HepG2 (cell line): ENCODE measurements around the gene POP7. TPM values are rescaled to one million over a fixed set of nuclear protein-coding genes. Genes with fewer than 3 reads are reported as not detected.

Source experiments
- DNMT3B ChIP-seq: conservative IDR thresholded peaks from 2 replicates; pipeline ENCODE4 v1.6.1; 2016; ENCODE audit warnings: missing biosample characterization, control low read depth
- NFRKB ChIP-seq: fragments of 450-650 bp; IDR thresholded peaks from 2 replicates; pipeline ENCODE4 v1.6.1; 2017
- NR2F1 ChIP-seq, 2 experiments: fragments of 450-650 bp in 1 of 2; formaldehyde crosslinking in 1 of 2; IDR thresholded peaks; 2 replicates each; pipeline versions ENCODE4 v1.5.0 to v1.6.1; 2016 to 2020; ENCODE audit warnings: mild to moderate bottlenecking in 1 of 2, missing compliant biosample characterization in 1 of 2, missing genetic modification reagents in 1 of 2, moderate library complexity in 1 of 2
- RARG ChIP-seq: sonication (generic); formaldehyde crosslinking; IDR thresholded peaks from 2 replicates; pipeline ENCODE4 v1.4.0; 2020; ENCODE audit warnings: low read depth, mild to moderate bottlenecking, missing genetic modification reagents
- RORA ChIP-seq: sonication (generic); formaldehyde crosslinking; IDR thresholded peaks from 2 replicates; pipeline ENCODE4 v1.5.0; 2020; ENCODE audit warnings: mild to moderate bottlenecking, missing genetic modification reagents, moderate library complexity
- SIN3A ChIP-seq: IDR thresholded peaks from 2 replicates; pipeline ENCODE4 v1.6.1; 2011; ENCODE audit warnings: low read depth, mild to moderate bottlenecking, control low read depth, low read length, borderline replicate concordance
- ZBTB21 ChIP-seq: sonication (generic); formaldehyde crosslinking; IDR thresholded peaks from 2 replicates; pipeline ENCODE4 v1.4.0; 2020; ENCODE audit warnings: missing genetic modification reagents
- ZNF331 ChIP-seq: sonication (generic); formaldehyde crosslinking; IDR thresholded peaks from 2 replicates; pipeline ENCODE4 v1.4.0; 2020; ENCODE audit warnings: missing genetic modification reagents
- ZNF567 ChIP-seq: sonication (generic); formaldehyde crosslinking; IDR thresholded peaks from 2 replicates; pipeline ENCODE4 v1.8.1; 2023; ENCODE audit warnings: mild to moderate bottlenecking, missing genetic modification reagents, borderline replicate concordance
- ZNF646 ChIP-seq: sonication (generic); formaldehyde crosslinking; IDR thresholded peaks from 2 replicates; pipeline ENCODE4 v1.9.0; 2021; ENCODE audit warnings: mild to moderate bottlenecking, missing genetic modification reagents
- ZNF780A ChIP-seq: sonication (generic); formaldehyde crosslinking; IDR thresholded peaks from 2 replicates; pipeline ENCODE4 v1.8.0; 2022; ENCODE audit warnings: mild to moderate bottlenecking, missing genetic modification reagents, moderate library complexity
- ZNF788 ChIP-seq: sonication (generic); formaldehyde crosslinking; IDR thresholded peaks from 2 replicates; pipeline ENCODE4 v1.5.0; 2020; ENCODE audit warnings: mild to moderate bottlenecking, missing genetic modification reagents, borderline replicate concordance
- ZSCAN31 ChIP-seq: sonication (generic); formaldehyde crosslinking; IDR thresholded peaks from 2 replicates; pipeline ENCODE4 v1.5.0; 2020; ENCODE audit warnings: low read depth, mild to moderate bottlenecking, missing genetic modification reagents
- polyA plus RNA-seq, 8 experiments: library from polyadenylated mRNA; depleted of rRNA in 3 of 8; stranded (reverse) in 7 of 8; unstranded in 1 of 8; fragments of >200 nt; fragmentation: Illumina TruSeq in 4 of 8; extraction: Trizol in 4 of 8; gene quantifications; 2 replicates each; pipeline versions ENCODE4 v1.2.1 to v1.2.3, GENCODE V29; 2011 to 2016; ENCODE audit warnings: low read depth in 4 of 8, missing spikeins in 1 of 8, mixed read lengths in 1 of 8; ENCODE audit not compliant: insufficient read depth in 1 of 8
- total RNA-seq, 5 experiments: library from RNA; depleted of rRNA; stranded (reverse); fragments of >200 nt; fragmentation: Illumina TruSeq; extraction: Trizol; gene quantifications; 2 replicates each; pipeline ENCODE4 v1.2.3, GENCODE V29; 2016; ENCODE audit warnings: low read depth in 1 of 5
- TF ChIP-seq, protein P1 (sequence below): sonication (generic); formaldehyde crosslinking; IDR thresholded peaks from 2 replicates; pipeline ENCODE4 v1.9.0; 2022; ENCODE audit warnings: low read depth, missing genetic modification reagents
- TF ChIP-seq, protein P2 (sequence below): sonication (generic); formaldehyde crosslinking; IDR thresholded peaks from 2 replicates; pipeline ENCODE4 v1.5.0; 2020; ENCODE audit warnings: mild to moderate bottlenecking, missing genetic modification reagents

POP7 gene
- total and polyA plus RNA-seq, 2 of the 13 experiments (the other 11 are each of a cell fraction or from before 2014, with no cell fraction given): 63.9 to 91.1 TPM

- TF ChIP-seq, protein P1, sequence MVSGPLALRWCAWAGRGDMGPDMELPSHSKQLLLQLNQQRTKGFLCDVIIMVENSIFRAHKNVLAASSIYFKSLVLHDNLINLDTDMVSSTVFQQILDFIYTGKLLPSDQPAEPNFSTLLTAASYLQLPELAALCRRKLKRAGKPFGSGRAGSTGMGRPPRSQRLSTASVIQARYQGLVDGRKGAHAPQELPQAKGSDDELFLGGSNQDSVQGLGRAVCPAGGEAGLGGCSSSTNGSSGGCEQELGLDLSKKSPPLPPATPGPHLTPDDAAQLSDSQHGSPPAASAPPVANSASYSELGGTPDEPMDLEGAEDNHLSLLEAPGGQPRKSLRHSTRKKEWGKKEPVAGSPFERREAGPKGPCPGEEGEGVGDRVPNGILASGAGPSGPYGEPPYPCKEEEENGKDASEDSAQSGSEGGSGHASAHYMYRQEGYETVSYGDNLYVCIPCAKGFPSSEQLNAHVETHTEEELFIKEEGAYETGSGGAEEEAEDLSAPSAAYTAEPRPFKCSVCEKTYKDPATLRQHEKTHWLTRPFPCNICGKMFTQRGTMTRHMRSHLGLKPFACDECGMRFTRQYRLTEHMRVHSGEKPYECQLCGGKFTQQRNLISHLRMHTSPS (CRISPR knock-in tag): no peak
- no peak; the same call in 1 of the 2 replicates for TF ChIP-seq ZNF567
- no peak for TF ChIP-seq RORA
- TF ChIP-seq, protein P2, sequence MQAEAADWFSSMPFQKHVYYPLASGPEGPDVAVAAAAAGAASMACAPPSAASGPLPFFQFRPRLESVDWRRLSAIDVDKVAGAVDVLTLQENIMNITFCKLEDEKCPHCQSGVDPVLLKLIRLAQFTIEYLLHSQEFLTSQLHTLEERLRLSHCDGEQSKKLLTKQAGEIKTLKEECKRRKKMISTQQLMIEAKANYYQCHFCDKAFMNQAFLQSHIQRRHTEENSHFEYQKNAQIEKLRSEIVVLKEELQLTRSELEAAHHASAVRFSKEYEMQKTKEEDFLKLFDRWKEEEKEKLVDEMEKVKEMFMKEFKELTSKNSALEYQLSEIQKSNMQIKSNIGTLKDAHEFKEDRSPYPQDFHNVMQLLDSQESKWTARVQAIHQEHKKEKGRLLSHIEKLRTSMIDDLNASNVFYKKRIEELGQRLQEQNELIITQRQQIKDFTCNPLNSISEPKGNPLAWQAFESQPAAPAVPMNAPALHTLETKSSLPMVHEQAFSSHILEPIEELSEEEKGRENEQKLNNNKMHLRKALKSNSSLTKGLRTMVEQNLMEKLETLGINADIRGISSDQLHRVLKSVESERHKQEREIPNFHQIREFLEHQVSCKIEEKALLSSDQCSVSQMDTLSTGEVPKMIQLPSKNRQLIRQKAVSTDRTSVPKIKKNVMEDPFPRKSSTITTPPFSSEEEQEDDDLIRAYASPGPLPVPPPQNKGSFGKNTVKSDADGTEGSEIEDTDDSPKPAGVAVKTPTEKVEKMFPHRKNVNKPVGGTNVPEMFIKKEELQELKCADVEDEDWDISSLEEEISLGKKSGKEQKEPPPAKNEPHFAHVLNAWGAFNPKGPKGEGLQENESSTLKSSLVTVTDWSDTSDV (CRISPR knock-in tag): no peak; the same call in 1 of the 2 replicates
- TF ChIP-seq ZNF788 (CRISPR knock-in tag): no peak
- no peak for TF ChIP-seq NR2F1 (CRISPR knock-in tag; IDR thresholded peaks at IDR 0.05)
- TF ChIP-seq ZNF646 (CRISPR knock-in tag): no peak
- TF ChIP-seq DNMT3B: no peak
- TF ChIP-seq ZBTB21: no peak
- TF ChIP-seq ZNF780A: no peak
- TF ChIP-seq ZNF331 (CRISPR knock-in tag): no peak
- no peak for TF ChIP-seq SIN3A
- TF ChIP-seq RARG (CRISPR knock-in tag): no peak
- no peak for TF ChIP-seq NFRKB
- TF ChIP-seq ZSCAN31 (CRISPR knock-in tag): no peak
Observed at GRCh38 chr7:100720671-100721504, 15.0 kb downstream of the POP7 start (continued).
